Neuronal stem cell (in vitro differentiated cells): ENCODE data around the gene PLXNA1.
A peak's percentile ranks its signal among the peaks of the same experiment; 100 is the strongest.

Experiments used
- DNase-seq: peaks from one replicate; pipeline ENCODE4 v3.0.0-alpha.2; 2013; ENCODE audit warnings: low spot score
- H2AFZ ChIP-seq: one replicate; pipeline ENCODE4 v1.6.1; 2013; ENCODE audit warnings: mild to moderate bottlenecking, low read length, inconsistent platforms
- H2AK5ac ChIP-seq: 2 replicates; pipeline ENCODE4 v1.6.1; 2013; ENCODE audit warnings: low read depth, mild to moderate bottlenecking, inconsistent platforms, low read length, moderate library complexity, mixed read lengths
- H2BK120ac ChIP-seq: 2 replicates; pipeline ENCODE4 v1.6.1; 2013; ENCODE audit warnings: low read depth, mild to moderate bottlenecking, inconsistent platforms, low read length, moderate library complexity, mixed read lengths
- H2BK12ac ChIP-seq: one replicate; pipeline ENCODE4 v1.6.1; 2013; ENCODE audit warnings: low read length, inconsistent platforms
- H2BK15ac ChIP-seq: 2 replicates; pipeline ENCODE4 v1.6.1; 2013; ENCODE audit warnings: mild to moderate bottlenecking, low read length, inconsistent platforms, mixed read lengths
- H2BK5ac ChIP-seq: one replicate; pipeline ENCODE4 v1.6.1; 2013; ENCODE audit warnings: inconsistent platforms, mild to moderate bottlenecking, low read length, moderate library complexity
- H3K14ac ChIP-seq: one replicate; pipeline ENCODE4 v1.6.1; 2013; ENCODE audit warnings: low read length, inconsistent platforms
- H3K18ac ChIP-seq: 2 replicates; pipeline ENCODE4 v1.6.1; 2013; ENCODE audit warnings: low read length, inconsistent platforms
- H3K23ac ChIP-seq: 2 replicates; pipeline ENCODE4 v1.6.1; 2013; ENCODE audit warnings: low read depth, mild to moderate bottlenecking, mixed read lengths, low read length, inconsistent platforms; ENCODE audit not compliant: poor library complexity
- H3K27ac ChIP-seq: replicated peaks from 3 replicates; pipeline ENCODE4 v1.5.1; 2013; ENCODE audit warnings: low read length, inconsistent platforms
- H3K27me3 ChIP-seq, 3 experiments: 2 replicates each; pipeline ENCODE4 v1.6.1; 2013; ENCODE audit warnings: low read length in 3 of 3, mild to moderate bottlenecking in 2 of 3, inconsistent platforms in 1 of 3, low read depth in 1 of 3, mixed read lengths in 1 of 3, moderate library complexity in 1 of 3; ENCODE audit not compliant: control insufficient read depth in 3 of 3, insufficient read depth in 3 of 3
- H3K36me3 ChIP-seq, 2 donors: replicated peaks in 1 of 2; 2 replicates each; pipeline ENCODE4 v1.6.1; 2013; ENCODE audit warnings: low read length in 2 of 2; ENCODE audit not compliant: control insufficient read depth in 2 of 2, insufficient read depth in 2 of 2
- H3K4ac ChIP-seq: 2 replicates; pipeline ENCODE4 v1.6.1; 2013; ENCODE audit warnings: inconsistent platforms, mild to moderate bottlenecking, low read length, moderate library complexity
- H3K4me1 ChIP-seq, 2 donors: 1 replicate in 1 of 2; 2 replicates in 1 of 2; pipeline ENCODE4 v1.6.1; 2013; ENCODE audit warnings: low read length in 2 of 2, low read depth in 1 of 2; ENCODE audit not compliant: control insufficient read depth in 2 of 2, insufficient read depth in 1 of 2
- H3K4me2 ChIP-seq: one replicate; pipeline ENCODE4 v1.6.1; 2013; ENCODE audit warnings: mild to moderate bottlenecking, low read length, inconsistent platforms; ENCODE audit not compliant: insufficient read depth, poor library complexity, severe bottlenecking
- H3K4me3 ChIP-seq, 2 donors: 2 replicates each; pipeline ENCODE4 v1.5.1; 2013; ENCODE audit warnings: low read length in 2 of 2, mild to moderate bottlenecking in 2 of 2, inconsistent platforms in 1 of 2, moderate library complexity in 1 of 2
- H3K79me1 ChIP-seq: one replicate; pipeline ENCODE4 v1.6.1; 2013; ENCODE audit warnings: low read depth, mild to moderate bottlenecking, inconsistent platforms, low read length, moderate library complexity
- H3K9ac ChIP-seq: one replicate; pipeline ENCODE4 v1.6.1; 2013; ENCODE audit warnings: mild to moderate bottlenecking, low read depth, low read length, inconsistent platforms; ENCODE audit not compliant: poor library complexity
- H3K9me3 ChIP-seq, 2 donors: replicated peaks in 1 of 2; 2 replicates each; pipeline versions ENCODE3 to v1.6.1; 2013; ENCODE audit warnings: low read length in 2 of 2, mild to moderate bottlenecking in 2 of 2, inconsistent platforms in 1 of 2, low read depth in 1 of 2, mixed read lengths in 1 of 2, moderate library complexity in 1 of 2; ENCODE audit not compliant: control insufficient read depth in 2 of 2, insufficient read depth in 1 of 2
- H4K8ac ChIP-seq: one replicate; pipeline ENCODE4 v1.6.1; 2013; ENCODE audit warnings: low read depth, mild to moderate bottlenecking, inconsistent platforms, low read length, moderate library complexity
- H4K91ac ChIP-seq: one replicate; pipeline ENCODE4 v1.6.1; 2013; ENCODE audit warnings: low read length, low read depth, mild to moderate bottlenecking, inconsistent platforms; ENCODE audit not compliant: poor library complexity
- WGBS, 2 donors: extraction: QIAGEN DNeasy Blood & Tissue Kit; methylation state at CpG; one replicate each; pipeline ENCODE4 v1.1.7; 2013; ENCODE audit warnings: missing lambda C conversion rate in 2 of 2, mixed read lengths in 1 of 2; ENCODE audit not compliant: insufficient read length in 2 of 2, insufficient replicate concordance in 1 of 2; ENCODE audit errors: extremely low coverage in 2 of 2; 5-methylcytosine and 5-hydroxymethylcytosine counted together

The PLXNA1 gene

GRCh38 chr3:126983276-126983652 is 349 bp downstream of the PLXNA1 start:
- peak overlapping the region; percentile 98 for H3K18ac ChIP-seq
- peak overlapping the region; percentile 43 for H4K91ac ChIP-seq
- H3K4me3 ChIP-seq: peak overlapping the region; percentile 82 to 96
- no peak overlapping the region for H3K4ac ChIP-seq
- no peak overlapping the region for H2BK120ac ChIP-seq
- peaks cover 3 to 8% of the 10 kb centered on the region in 2 donors for H3K36me3 ChIP-seq
- no peak for DNase-seq
- H3K27me3 ChIP-seq: peaks cover 0 to 7% (median 0%) of the 10 kb centered on the region in 3 experiments
- no CpG with 5 or more reads among the region's 70 CpGs for WGBS, 2 donors
- H3K9ac ChIP-seq: peak overlapping the region; percentile 98
- no peak overlapping the region for H2BK5ac ChIP-seq
- H3K23ac ChIP-seq: no peak overlapping the region
- H3K79me1 ChIP-seq: peaks cover 26% of the 10 kb centered on the region
- peak overlapping the region; percentile 80 for H2AFZ ChIP-seq
- no peak overlapping the region for H2BK15ac ChIP-seq
- peak overlapping the region; percentile 98 for H2AK5ac ChIP-seq
- peaks cover 0 to 1% of the 10 kb centered on the region in 2 donors for H3K9me3 ChIP-seq
- H3K4me2 ChIP-seq: peak overlapping the region; percentile 89
- no peak overlapping the region for H4K8ac ChIP-seq
- peak overlapping the region; percentile 56 for H3K14ac ChIP-seq
- peaks cover 11 to 20% of the 10 kb centered on the region in 2 donors for H3K4me1 ChIP-seq
- no peak overlapping the region for H2BK12ac ChIP-seq
- no peak overlapping the region for H3K27ac ChIP-seq

DNA sequence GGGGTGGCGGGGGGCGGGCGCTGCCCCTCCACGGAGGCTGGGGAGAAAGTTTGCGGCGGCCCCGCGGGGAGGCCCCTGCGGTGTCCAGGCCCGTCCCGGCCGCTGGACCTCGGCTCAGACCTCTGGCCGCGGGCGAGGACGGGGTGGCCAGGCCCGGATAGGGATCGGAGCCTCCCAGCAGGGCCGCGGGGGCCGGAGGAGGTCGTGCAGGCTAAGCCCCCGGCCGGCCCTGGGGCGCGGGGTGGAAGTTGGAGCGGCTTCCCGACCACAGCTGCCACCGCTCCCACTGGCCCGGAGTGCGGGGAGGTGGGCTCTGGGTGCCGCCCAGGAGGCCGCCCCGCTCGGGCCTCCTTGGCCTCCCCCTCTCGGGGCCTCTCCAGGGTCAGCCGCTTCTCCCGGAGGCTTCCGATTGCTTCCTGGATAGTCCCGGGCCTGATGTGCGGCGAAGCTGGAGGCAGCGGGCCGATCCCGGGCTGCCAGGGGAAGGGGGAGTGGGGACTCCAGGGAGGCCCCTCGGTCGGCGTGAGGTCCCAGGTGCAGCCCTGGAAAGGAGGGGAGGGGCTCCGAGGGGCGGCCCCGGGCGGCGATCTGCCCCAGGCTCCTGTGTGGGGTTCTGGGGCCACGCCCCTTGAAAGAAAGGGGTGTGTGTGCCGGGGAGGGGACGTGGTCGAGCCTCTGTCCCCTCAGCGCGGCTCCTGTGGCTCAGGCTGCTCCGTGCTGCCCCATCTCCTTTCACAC is 907 bp downstream of the PLXNA1 start:
- Histone ChIP-seq H3K9ac (peak overlapping the region; percentile 98), H3K23ac (peak overlapping the region; percentile 89), H3K14ac (peak overlapping the region; percentile 89), H2BK12ac (no peak overlapping the region), H3K27ac (peak overlapping the region; percentile 32), H3K4me1 (peaks cover 11 to 20% of the 10 kb centered on the region in 2 donors), H4K91ac (peak overlapping the region; percentile 43), H3K4me2 (peak overlapping the region; percentile 89), H3K27me3 (peaks cover 0 to 7% (median 0%) of the 10 kb centered on the region in 3 experiments), H2AK5ac (peak overlapping the region; percentile 98), H4K8ac (no peak overlapping the region), H3K36me3 (peaks cover 6 to 14% of the 10 kb centered on the region in 2 donors), H2BK120ac (no peak overlapping the region), H2BK5ac (peak overlapping the region; percentile 87), H3K9me3 (no peaks in the 10 kb centered on the region), H2AFZ (peak overlapping the region; percentile 80), H3K18ac (peak overlapping the region; percentile 98), H3K79me1 (peaks cover 30% of the 10 kb centered on the region), H3K4me3 (peak overlapping the region; percentile 82 to 96), H2BK15ac (peak overlapping the region; percentile 83), H3K4ac (no peak overlapping the region)
- DNase-seq: peak; percentile 62
- WGBS, 2 donors: no CpG with 5 or more reads among the region's 61 CpGs

DNA sequence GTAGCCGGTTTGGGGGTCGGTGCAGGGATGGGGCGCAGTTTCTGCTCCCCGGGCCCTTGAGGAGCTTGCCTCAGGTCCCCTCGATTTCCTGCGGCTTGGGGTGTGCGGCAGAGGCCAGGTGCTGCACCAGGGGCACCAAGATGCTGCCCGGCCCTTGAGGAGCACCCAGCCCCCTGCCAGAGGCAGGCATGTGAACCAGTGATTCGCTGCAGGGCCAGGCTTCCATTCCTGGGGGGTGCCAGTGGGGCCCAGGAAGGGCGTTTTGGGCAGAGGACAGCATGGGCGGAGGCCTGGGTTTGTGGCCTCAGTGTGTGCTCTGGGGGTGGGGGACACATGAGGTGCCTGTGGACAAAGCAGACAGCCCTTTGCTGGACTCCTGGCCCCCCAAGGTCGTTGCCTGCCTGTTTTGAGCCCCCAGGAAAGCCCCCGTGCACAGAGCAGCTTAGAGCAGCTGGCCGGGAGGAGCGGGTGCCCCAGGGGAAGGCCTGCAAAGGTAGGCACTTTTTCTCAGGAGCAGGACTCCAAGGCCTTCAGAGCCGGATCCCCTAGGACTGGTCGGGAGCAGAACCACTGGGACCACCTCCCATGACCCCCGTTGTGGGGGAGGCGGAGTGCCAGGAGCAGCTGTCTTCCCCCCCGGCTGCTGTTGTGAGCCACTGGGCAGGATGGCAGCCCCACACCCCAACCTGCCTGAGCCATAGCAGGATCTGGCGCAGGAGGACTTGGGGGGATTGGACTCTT is 1.6 kb downstream of the PLXNA1 start:
- H3K4ac ChIP-seq: peak overlapping the region; percentile 76
- peaks cover 0 to 7% (median 0%) of the 10 kb centered on the region in 3 experiments for H3K27me3 ChIP-seq
- H3K27ac ChIP-seq: peak overlapping the region; percentile 32
- H3K9me3 ChIP-seq: no peaks in the 10 kb centered on the region
- H3K79me1 ChIP-seq: peaks cover 35% of the 10 kb centered on the region
- H4K8ac ChIP-seq: no peak overlapping the region
- peak overlapping the region; percentile 81 for H3K9ac ChIP-seq
- H3K23ac ChIP-seq: peak overlapping the region; percentile 89
- H3K18ac ChIP-seq: peak overlapping the region; percentile 95
- H2BK12ac ChIP-seq: peak overlapping the region; percentile 14
- DNase-seq: no peak
- peaks cover 11 to 20% of the 10 kb centered on the region in 2 donors for H3K4me1 ChIP-seq
- H3K4me3 ChIP-seq: peak overlapping the region; percentile 82 to 96
- peak overlapping the region; percentile 89 for H3K4me2 ChIP-seq
- H2BK15ac ChIP-seq: peak overlapping the region; percentile 83
- H4K91ac ChIP-seq: no peak overlapping the region
- H3K36me3 ChIP-seq: peaks cover 13 to 21% of the 10 kb centered on the region in 2 donors
- H2BK5ac ChIP-seq: peak overlapping the region; percentile 87
- H2AFZ ChIP-seq: no peak overlapping the region
- peak overlapping the region; percentile 89 for H3K14ac ChIP-seq
- no CpG with 5 or more reads among the region's 21 CpGs for WGBS, 2 donors
- peak overlapping the region; percentile 98 for H2AK5ac ChIP-seq
- no peak overlapping the region for H2BK120ac ChIP-seq
